HCT116 (cell line): ENCODE data around the gene DCLK3. TPM values are rescaled to one million over a fixed set of nuclear protein-coding genes. Genes with fewer than 3 reads are reported as not detected.

Experiments used
- ATAC-seq: fragments of 200-7000 bp; cut with Tn5 transposase; 2 replicates; pipeline ENCODE4 v1.9.1; 2020; ENCODE audit warnings: mild to moderate bottlenecking, moderate library complexity
- BruUV-seq: library from RNA; stranded (reverse); fragments of 400-500 nt; replicated peaks from 2 replicates; lab custom pipeline; 2021; lab: Mats Ljungman, UMichigan
- CTCF ChIA-PET: fragments of 300-600 bp; sonication (Branson Sonifier 250); formaldehyde crosslinking; loops from one replicate; lab custom pipeline; 2021; ENCODE audit warnings: antibody characterized with exemption; lab: Charles Lee
- POLR2A ChIA-PET: fragments of 300-600, 350-600 bp; sonication (Branson Sonifier 250); formaldehyde crosslinking; loops from one replicate; lab custom pipeline; 2021; ENCODE audit warnings: antibody characterized with exemption; lab: Charles Lee
- RAD21 ChIA-PET, 2 experiments: fragments of 300-600 bp; sonication (Branson Sonifier 250); formaldehyde crosslinking; loops; one replicate each; lab custom pipeline; 2023; ENCODE audit warnings: low total read pairs in 2 of 2; ENCODE audit not compliant: uncharacterized antibody in 2 of 2, unreplicated experiment in 2 of 2, low non-redundant PET in 1 of 2; lab: Charles Lee
- DNase-seq: peaks from one replicate; pipeline ENCODE4 v3.0.0-alpha.2; 2010; ENCODE audit warnings: low read depth, low spot score
- H2AFZ ChIP-seq: fragments of 200-600 bp; shearing (Covaris generic), sonication (generic); 2 replicates; pipeline ENCODE4 v1.6.1; 2017; ENCODE audit warnings: low read depth, mixed run types, mixed read lengths, antibody characterized with exemption, low read length; ENCODE audit not compliant: poor library complexity, severe bottlenecking
- H3K27ac ChIP-seq: 2 replicates; pipeline ENCODE4 v1.5.1; 2012; ENCODE audit warnings: low read depth, low read length
- H3K27me3 ChIP-seq: fragments of 200-600 bp; sonication (generic); 2 replicates; pipeline ENCODE4 v1.6.1; 2016; ENCODE audit warnings: mixed run types, low read length, mixed read lengths; ENCODE audit not compliant: insufficient read depth
- H3K36me3 ChIP-seq, 2 experiments: fragments of 200-500 bp in 1 of 2; fragments of 200-600 bp in 1 of 2; sonication (Bioruptor generic) in 1 of 2; sonication (generic) in 1 of 2; 2 replicates each; pipeline versions ENCODE4 v1.5.1 to v1.6.1; 2014 to 2016; ENCODE audit warnings: low read length in 2 of 2, inconsistent platforms in 1 of 2, mixed read lengths in 1 of 2, mixed run types in 1 of 2; ENCODE audit not compliant: insufficient read depth in 2 of 2, control insufficient read depth in 1 of 2
- H3K4me1 ChIP-seq, 2 experiments: fragments of 200-600 bp in 1 of 2; sonication (generic) in 1 of 2; 2 replicates each; pipeline versions ENCODE4 v1.5.1 to v1.6.1; 2012 to 2017; ENCODE audit warnings: low read length in 2 of 2, inconsistent platforms in 1 of 2, mild to moderate bottlenecking in 1 of 2, mixed read lengths in 1 of 2, mixed run types in 1 of 2, moderate library complexity in 1 of 2; ENCODE audit not compliant: insufficient read depth in 2 of 2, control insufficient read depth in 1 of 2
- H3K4me2 ChIP-seq: fragments of 200-600 bp; sonication (generic); 2 replicates; pipeline ENCODE4 v1.6.1; 2017; ENCODE audit warnings: mixed run types, low read length, mixed read lengths
- H3K4me3 ChIP-seq, 2 experiments: fragments of 200-600 bp in 1 of 2; sonication (generic) in 1 of 2; replicated peaks in 1 of 2; 2 replicates each; pipeline ENCODE4 v1.5.1; 2011 to 2016; ENCODE audit warnings: low read length in 2 of 2, control low read depth in 1 of 2, low read depth in 1 of 2, mild to moderate bottlenecking in 1 of 2, mixed read lengths in 1 of 2, mixed run types in 1 of 2
- H3K79me2 ChIP-seq: fragments of 200-600 bp; sonication (generic); 2 replicates; pipeline ENCODE4 v1.6.1; 2017; ENCODE audit warnings: mild to moderate bottlenecking, mixed run types, low read length, moderate library complexity, mixed read lengths; ENCODE audit not compliant: insufficient read depth
- H3K9ac ChIP-seq: fragments of 200-600 bp; sonication (generic); 2 replicates; pipeline ENCODE4 v1.6.1; 2016; ENCODE audit warnings: low read length, mixed read lengths
- H3K9me2 ChIP-seq: fragments of 200-600 bp; sonication (generic), shearing (Covaris generic); 2 replicates; pipeline ENCODE4 v1.6.1; 2017; ENCODE audit warnings: mixed run types, mild to moderate bottlenecking, moderate library complexity; ENCODE audit not compliant: insufficient read depth
- H3K9me3 ChIP-seq, 2 experiments: fragments of 200-500 bp in 1 of 2; fragments of 200-600 bp in 1 of 2; sonication (Bioruptor generic) in 1 of 2; sonication (generic) in 1 of 2; 2 replicates each; pipeline ENCODE4 v1.6.1; 2014 to 2017; ENCODE audit warnings: low read length in 2 of 2, mixed read lengths in 2 of 2, inconsistent platforms in 1 of 2, low read depth in 1 of 2, mild to moderate bottlenecking in 1 of 2, mixed run types in 1 of 2, moderate library complexity in 1 of 2; ENCODE audit not compliant: control insufficient read depth in 1 of 2, insufficient read depth in 1 of 2
- H4K20me1 ChIP-seq: fragments of 200-600 bp; sonication (generic), shearing (Covaris generic); 2 replicates; pipeline ENCODE4 v1.6.1; 2017; ENCODE audit warnings: mixed run types, mild to moderate bottlenecking, moderate library complexity; ENCODE audit not compliant: insufficient read depth
- CBX3 ChIP-seq: IDR thresholded peaks from 2 replicates; pipeline ENCODE4 v1.6.1; 2012; ENCODE audit warnings: low read depth
- CEBPB ChIP-seq: IDR thresholded peaks from 2 replicates; pipeline ENCODE4 v1.6.1; 2012; ENCODE audit warnings: low read depth
- CTCF ChIP-seq, 3 experiments: fragments of 200-600 bp in 1 of 3; sonication (generic) in 1 of 3; IDR thresholded peaks in 2 of 3; conservative IDR thresholded peaks in 1 of 3; 2 replicates each; pipeline ENCODE4 v1.5.1; 2012 to 2017; ENCODE audit warnings: low read depth in 2 of 3, low read length in 2 of 3, antibody characterized with exemption in 1 of 3, borderline replicate concordance in 1 of 3, control low read depth in 1 of 3, mild to moderate bottlenecking in 1 of 3, mixed read lengths in 1 of 3, mixed run types in 1 of 3, moderate library complexity in 1 of 3; ENCODE audit not compliant: insufficient read depth in 1 of 3
- EGR1 ChIP-seq: IDR thresholded peaks from 2 replicates; pipeline ENCODE4 v1.6.1; 2012; ENCODE audit warnings: low read depth
- ELF1 ChIP-seq: IDR thresholded peaks from 2 replicates; pipeline ENCODE4 v1.6.1; 2012; ENCODE audit warnings: low read depth, borderline replicate concordance
- RAD21 ChIP-seq: IDR thresholded peaks from 2 replicates; pipeline ENCODE4 v1.6.1; 2012; ENCODE audit warnings: low read depth, mild to moderate bottlenecking
- SIN3A ChIP-seq: IDR thresholded peaks from 2 replicates; pipeline ENCODE4 v1.6.1; 2012; ENCODE audit warnings: low read depth
- SP1 ChIP-seq: IDR thresholded peaks from 2 replicates; pipeline ENCODE4 v1.6.1; 2012; ENCODE audit warnings: low read depth
- SRF ChIP-seq: IDR thresholded peaks from 2 replicates; pipeline ENCODE4 v1.6.1; 2012; ENCODE audit warnings: low read depth
- TCF7L2 ChIP-seq: IDR thresholded peaks from 2 replicates; pipeline ENCODE4 v1.7.0; 2011; ENCODE audit warnings: borderline replicate concordance, inconsistent platforms; ENCODE audit not compliant: insufficient read depth, insufficient read length; ENCODE audit errors: extremely low read depth
- ZBTB33 ChIP-seq: IDR thresholded peaks from 2 replicates; pipeline ENCODE4 v1.6.1; 2011; ENCODE audit warnings: mild to moderate bottlenecking, low read length, moderate library complexity; ENCODE audit not compliant: insufficient replicate concordance; ENCODE audit errors: extremely low read depth
- ZFX ChIP-seq: fragments of 450-650 bp; IDR thresholded peaks from 2 replicates; pipeline ENCODE4 v1.6.1; 2017
- ZNF274 ChIP-seq: fragments of 200-500 bp; sonication (Bioruptor generic); IDR thresholded peaks from 2 replicates; pipeline ENCODE4 v1.6.1; 2014; ENCODE audit warnings: mild to moderate bottlenecking, low read depth, low read length, inconsistent platforms
- intact Hi-C: fragments of 100-400 bp; cut with micrococcal nuclease; formaldehyde crosslinking; loops from 2 replicates; pipeline ENCODE4 v1.10.0; 2022
- total RNA-seq: library from RNA; stranded (reverse); gene quantifications from one replicate; pipeline ENCODE4 v1.2.1, GENCODE V29; 2021; ENCODE audit not compliant: unreplicated experiment
- TF ChIP-seq, protein P1 (sequence below): IDR thresholded peaks from 2 replicates; pipeline ENCODE4 v1.6.1; 2012; ENCODE audit warnings: low read depth
- TF ChIP-seq, protein P2 (sequence below): IDR thresholded peaks from 2 replicates; pipeline ENCODE4 v1.6.1; 2012

The DCLK3 gene
- total RNA-seq, 1 experiment from 2014 or later, result not detected

DNA sequence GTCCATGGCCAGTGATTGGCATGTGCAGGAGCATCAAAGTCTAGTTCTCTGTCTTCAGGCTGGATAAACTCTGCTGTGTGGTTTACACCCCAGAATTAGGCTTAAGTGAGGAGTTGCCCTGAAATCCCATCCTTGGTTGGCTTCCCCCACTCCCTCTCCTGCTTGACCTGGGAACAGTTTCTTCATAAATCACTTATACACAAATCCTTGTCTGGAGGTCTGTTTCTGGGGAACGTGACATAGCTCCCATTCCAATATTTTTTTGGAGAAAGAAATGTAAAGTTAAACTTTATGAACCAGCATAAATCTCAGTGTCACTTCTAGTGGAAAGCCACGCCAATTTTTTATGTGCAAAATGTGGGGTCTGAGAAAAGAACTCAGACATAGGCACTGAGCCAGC lies 98.2 kb downstream of the DCLK3 start (continued):
- TF ChIP-seq, protein P1, sequence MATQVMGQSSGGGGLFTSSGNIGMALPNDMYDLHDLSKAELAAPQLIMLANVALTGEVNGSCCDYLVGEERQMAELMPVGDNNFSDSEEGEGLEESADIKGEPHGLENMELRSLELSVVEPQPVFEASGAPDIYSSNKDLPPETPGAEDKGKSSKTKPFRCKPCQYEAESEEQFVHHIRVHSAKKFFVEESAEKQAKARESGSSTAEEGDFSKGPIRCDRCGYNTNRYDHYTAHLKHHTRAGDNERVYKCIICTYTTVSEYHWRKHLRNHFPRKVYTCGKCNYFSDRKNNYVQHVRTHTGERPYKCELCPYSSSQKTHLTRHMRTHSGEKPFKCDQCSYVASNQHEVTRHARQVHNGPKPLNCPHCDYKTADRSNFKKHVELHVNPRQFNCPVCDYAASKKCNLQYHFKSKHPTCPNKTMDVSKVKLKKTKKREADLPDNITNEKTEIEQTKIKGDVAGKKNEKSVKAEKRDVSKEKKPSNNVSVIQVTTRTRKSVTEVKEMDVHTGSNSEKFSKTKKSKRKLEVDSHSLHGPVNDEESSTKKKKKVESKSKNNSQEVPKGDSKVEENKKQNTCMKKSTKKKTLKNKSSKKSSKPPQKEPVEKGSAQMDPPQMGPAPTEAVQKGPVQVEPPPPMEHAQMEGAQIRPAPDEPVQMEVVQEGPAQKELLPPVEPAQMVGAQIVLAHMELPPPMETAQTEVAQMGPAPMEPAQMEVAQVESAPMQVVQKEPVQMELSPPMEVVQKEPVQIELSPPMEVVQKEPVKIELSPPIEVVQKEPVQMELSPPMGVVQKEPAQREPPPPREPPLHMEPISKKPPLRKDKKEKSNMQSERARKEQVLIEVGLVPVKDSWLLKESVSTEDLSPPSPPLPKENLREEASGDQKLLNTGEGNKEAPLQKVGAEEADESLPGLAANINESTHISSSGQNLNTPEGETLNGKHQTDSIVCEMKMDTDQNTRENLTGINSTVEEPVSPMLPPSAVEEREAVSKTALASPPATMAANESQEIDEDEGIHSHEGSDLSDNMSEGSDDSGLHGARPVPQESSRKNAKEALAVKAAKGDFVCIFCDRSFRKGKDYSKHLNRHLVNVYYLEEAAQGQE, result no peak
- TF ChIP-seq SP1 (no peak), ZNF274 (no peak), RAD21 (no peak), CEBPB (no peak)
- TF ChIP-seq, protein P2, sequence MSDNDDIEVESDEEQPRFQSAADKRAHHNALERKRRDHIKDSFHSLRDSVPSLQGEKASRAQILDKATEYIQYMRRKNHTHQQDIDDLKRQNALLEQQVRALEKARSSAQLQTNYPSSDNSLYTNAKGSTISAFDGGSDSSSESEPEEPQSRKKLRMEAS, result no peak
- TF ChIP-seq, all 23 proteins: peak for 0

DNA sequence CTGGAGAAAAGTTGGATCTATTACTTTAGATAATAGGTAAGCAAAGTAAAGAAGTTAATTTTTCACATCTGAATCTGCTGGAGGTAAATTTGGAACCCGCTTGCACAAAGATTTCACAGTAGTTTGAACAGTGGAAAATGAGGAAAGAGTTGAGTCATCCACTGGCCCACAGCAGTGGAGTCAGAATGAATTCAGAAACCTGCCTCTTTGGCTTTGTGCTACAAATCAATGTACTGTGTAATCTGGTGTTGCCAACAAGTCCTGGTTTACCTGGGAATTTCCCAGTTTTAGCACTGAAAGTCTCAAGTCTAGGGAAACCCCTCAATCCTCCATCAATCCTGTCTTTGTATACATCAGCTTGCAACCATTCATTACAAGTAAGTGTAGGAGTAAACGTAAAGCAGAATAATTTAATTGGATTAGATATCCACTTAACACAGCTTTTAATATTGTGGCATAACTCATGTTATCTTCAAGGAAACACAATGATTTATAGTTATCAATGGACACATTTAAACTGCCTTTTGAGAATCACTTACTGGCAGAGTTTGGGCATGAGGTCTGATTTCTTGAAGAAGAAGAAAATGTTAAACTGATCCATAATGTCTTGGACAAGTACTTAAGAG lies 100.6 kb downstream of the DCLK3 start:
- intact Hi-C loops, result no loop called here
- peaks cover 23% of the 10 kb centered on the region; the same call in 1 of the 2 replicates for H3K27me3 ChIP-seq
- no peaks in the 10 kb centered on the region for H3K9me3 ChIP-seq
- H3K79me2 ChIP-seq, result no peaks in the 10 kb centered on the region
- BruUV-seq, result no TSS peak
- POLR2A ChIA-PET, result no interaction called here
- no peak overlapping the region for H3K27ac ChIP-seq
- ATAC-seq (no peak), DNase-seq (no peak)
- no peaks in the 10 kb centered on the region for H3K9me2 ChIP-seq
- no peaks in the 10 kb centered on the region for H3K4me1 ChIP-seq
- H3K36me3 ChIP-seq, result no peaks in the 10 kb centered on the region
- H3K4me2 ChIP-seq, result no peak overlapping the region
- no peak overlapping the region for H3K4me3 ChIP-seq
- CTCF ChIA-PET, result no interaction called here
- no peaks in the 10 kb centered on the region for H4K20me1 ChIP-seq
- no peak overlapping the region for H3K9ac ChIP-seq
- no peak overlapping the region for H2AFZ ChIP-seq
- RAD21 ChIA-PET, result no interaction called here
- TF ChIP-seq SIN3A (no peak), CBX3 (no peak), ZBTB33 (no peak), TCF7L2 (no peak), ZFX (no peak), ELF1 (no peak), CTCF (IDR thresholded peaks at IDR 0.05 in 2 of 3, conservative IDR thresholded peaks at IDR 0.05 in 1 of 3; ENCODE audit: borderline replicate concordance in 1 of 3, insufficient read depth in 1 of 3, low read depth in 2 of 3, low read length in 2 of 3) (no peak), SRF (no peak), SP1 (no peak), EGR1 (no peak), ZNF274 (no peak), RAD21 (no peak)
